Cardiac septum (tissue), 1 donor: ENCODE measurements around the gene TMEM59. TPM values are rescaled to one million over a fixed set of nuclear protein-coding genes. Genes with fewer than 3 reads are reported as not detected.
"Not testable (repeated sequence)": the region's sequence is repeated elsewhere in the genome, so short reads cannot be mapped to it uniquely, and the experiment has no call there.

ENCODE experiments used
- DNase-seq: peaks from one replicate; pipeline ENCODE4 v3.0.0-alpha.2; 2020; ENCODE audit warnings: low spot score
- intact Hi-C: fragments of 100-400 bp; cut with DNase I; formaldehyde crosslinking; loops from one replicate; pipeline ENCODE4 v1.14.0; 2022
- total RNA-seq: library from RNA; stranded (reverse); fragmentation: NEBNext Ultra II Directional; extraction: Animal tissue kit (Norgen Biotek cat#: 25700); gene quantifications from one replicate; pipeline ENCODE4 v1.2.1, GENCODE V29; 2021
- donor health status: DM: no; HTN: no; CAD: no.

The TMEM59 gene
- total RNA-seq, 1 donor from 2014 or later, result 289 TPM

DNA sequence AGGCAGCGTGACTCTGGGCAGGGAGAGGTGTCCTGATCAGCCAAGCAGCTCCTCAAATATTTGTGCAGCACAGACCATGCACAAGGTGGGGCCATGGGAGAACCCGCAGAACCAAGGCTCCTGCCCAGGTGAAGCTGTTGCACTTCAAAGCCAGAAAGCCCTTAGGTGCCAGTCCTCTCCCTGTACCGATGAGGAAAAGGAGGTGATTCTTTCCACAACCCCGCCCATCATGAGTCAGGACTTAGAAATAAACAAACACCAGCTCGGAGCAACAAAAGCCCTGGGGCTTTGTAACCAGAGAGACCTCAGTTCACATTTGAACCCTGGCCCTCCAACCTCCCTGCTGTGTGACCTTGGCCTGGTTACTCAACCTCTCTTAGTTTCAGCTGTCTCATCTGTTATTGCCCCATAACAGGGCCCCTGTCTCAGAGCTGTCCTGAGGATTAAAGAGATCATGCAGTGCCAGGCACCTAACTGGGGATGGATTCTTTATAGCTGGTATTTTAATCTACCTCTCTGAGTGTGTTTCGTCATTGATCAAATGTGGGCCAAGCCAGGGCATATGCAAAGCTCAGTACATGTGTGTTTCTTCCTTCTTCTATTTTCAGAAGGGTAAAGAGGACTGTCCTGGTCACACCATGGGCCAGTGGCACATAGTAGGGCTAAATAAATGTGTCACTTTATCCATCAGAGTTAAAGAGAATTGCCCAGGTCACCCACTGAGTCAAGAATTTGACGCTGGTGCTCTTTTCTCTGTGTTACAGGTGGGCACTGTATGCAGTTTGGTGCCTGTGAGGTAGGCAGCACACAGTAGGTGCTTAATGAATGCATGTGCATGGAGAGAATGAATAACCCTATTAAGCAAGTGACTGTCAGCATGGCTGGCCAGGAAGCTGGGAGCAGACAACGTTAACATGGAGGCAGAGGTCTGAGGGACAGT lies 36.4 kb downstream of the TMEM59 start:
- intact Hi-C loops, result no loop called here
- DNase-seq, result no peak

GRCh38 chr1:54014009-54014629 lies 38.9 kb downstream of the TMEM59 start:
- DNase-seq, result no peak
- intact Hi-C loops, result no loop called here

DNA sequence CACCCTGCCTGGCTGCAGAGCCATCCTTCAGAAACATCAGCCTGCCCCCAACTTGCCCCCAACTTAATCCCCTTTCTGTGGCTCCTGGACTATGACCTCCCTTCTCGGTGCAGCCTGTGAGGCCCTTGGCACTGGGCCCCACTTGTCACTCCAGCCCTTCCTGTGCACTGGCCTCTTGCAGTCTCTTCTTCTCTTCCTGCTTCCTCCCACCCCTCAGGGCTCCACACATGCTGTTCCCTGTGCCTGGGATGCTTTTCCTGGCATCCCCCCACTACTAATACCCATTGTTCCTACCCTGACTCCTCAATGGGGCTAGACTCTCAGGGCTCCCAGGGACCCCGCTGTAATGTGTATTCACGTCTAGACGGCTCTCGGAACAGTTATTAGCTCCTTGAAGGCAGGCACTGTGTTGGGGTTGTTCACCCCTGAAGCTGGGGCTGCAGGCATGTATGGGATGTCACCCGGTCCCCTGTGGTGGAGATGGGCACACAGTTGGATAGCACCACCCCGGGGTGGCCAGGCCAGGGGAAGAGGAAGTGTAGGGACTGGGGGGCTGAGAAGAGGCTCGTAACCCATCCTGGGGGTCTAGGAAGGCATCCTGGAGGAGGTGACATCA lies 39.5 kb downstream of the TMEM59 start:
- DNase-seq, result no peak
- intact Hi-C loops, result no loop called here

DNA sequence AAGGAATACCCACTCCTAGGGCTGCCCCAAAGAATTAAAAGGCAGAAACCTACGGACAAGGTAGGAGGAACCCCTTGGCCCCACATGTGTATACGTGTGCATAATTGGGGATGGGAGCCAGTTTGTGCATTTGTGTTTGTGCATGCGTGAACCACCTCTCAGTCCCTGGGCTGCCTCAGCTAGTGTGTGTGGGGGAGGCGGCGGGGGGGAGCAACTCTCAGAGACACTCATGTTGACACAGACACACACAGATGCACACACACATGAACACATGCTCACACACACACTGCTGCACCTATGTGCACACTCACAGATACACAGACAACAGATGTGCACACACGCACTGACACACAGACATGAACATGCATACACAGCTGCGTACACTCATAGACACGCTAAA lies 40.1 kb downstream of the TMEM59 start:
- intact Hi-C loops, result no loop called here
- DNase-seq, result no peak

GRCh38 chr1:54012008-54012325 lies 41.0 kb downstream of the TMEM59 start:
- intact Hi-C loops, result no loop called here
- DNase-seq, result no peak

DNA sequence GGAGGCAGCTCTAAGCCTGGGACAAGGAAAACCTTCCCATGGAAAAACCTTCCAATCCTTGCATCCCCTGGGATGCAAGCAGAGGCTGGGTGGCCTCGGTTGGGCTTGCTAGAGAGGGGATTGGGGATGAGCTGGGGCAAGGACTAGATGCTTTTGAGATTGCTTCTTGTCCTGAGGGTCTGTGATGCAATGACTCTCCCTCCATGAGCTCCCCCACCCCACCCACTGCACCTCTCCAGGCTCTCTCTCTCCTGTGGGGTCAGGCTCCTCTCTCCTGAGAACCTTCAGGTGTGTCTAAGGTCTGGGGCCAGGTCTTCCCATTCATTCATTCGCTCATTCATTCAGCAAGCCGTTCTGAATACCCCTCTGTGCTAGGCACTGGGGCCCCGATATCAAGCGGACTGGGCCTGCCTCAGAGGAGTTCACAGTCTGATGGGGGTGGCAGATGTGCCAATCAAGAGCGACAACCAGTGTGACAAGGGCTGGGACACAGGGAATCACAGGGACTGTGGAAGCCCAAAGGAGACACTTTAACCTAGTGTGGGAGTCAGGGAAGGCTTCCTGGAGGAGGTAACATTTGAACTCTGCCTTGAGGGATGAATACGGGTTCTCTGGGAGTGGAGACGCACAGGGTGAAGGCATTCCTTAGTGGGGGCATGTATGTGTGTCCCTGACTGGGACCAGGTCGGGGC lies 41.5 kb downstream of the TMEM59 start:
- no peak for DNase-seq
- intact Hi-C loops, result no loop called here

- no peak for DNase-seq
- intact Hi-C loops, result no loop called here
Measured at GRCh38 chr1:54010415-54011117, 42.4 kb downstream of the TMEM59 start.

GRCh38 chr1:54009406-54009805 lies 43.6 kb downstream of the TMEM59 start:
- no peak for DNase-seq
- intact Hi-C loops, result no loop called here

DNA sequence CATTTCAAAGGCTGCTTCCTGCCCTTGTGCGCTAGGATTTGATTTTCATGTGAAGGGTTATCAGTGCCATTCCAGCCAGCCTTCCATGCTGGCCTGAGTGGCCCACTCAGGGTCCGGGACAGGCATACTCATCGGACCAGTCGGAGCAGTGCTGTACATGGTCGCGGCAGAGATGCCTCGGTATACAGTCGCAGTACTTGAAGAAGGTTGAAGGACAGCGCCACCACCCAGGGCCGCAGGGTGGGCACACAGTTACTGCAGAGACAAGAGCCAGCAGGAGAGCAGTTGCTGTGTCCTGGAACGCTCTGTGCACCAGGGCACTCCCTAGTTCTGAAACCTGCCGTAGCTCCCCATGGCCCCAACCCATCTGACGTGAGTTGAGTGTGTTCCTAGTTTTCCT lies 44.1 kb downstream of the TMEM59 start:
- intact Hi-C loops, result no loop called here
- DNase-seq, result no peak

DNA sequence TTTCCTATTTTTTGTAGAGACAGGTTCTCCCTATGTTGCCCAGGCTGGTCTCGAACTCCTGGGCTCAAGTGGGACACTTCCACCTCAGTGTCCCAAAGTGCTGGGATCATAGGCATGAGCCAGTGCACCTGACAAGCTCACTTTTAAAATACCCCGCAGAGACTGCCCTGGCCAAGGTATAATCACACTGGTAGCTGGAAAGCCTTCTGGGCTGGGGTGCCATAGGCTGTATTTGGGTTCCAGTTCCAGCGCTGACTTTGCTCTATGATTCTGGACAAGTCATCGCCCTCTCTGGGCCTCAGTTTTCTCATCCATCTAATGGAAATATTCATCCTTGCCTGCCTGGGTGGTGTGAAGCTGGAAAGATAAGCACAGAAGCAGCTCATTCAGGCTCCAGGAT lies 45.4 kb downstream of the TMEM59 start:
- DNase-seq, result no peak
- intact Hi-C loops, result no loop called here

DNA sequence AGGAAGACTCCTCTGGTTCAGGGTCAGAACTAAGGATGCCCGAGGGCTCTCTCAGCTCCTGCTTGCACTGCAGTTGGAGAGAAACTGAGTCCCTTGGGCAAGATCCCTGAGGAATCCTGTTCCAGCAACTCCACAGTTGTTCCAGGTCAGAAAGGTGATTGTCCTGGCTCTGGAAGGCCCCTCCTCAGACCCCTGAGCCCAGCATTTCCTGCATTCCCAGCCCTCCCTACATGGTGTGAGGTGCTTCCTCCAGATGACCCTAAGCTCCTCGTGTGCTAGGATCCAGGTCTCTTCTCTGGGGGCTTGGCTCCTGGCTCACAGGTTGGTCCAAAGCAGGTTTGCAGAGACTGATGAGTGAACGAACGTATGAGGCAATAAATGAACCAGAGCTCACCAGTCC lies 46.5 kb downstream of the TMEM59 start:
- no peak for DNase-seq
- intact Hi-C loops, result no loop called here

- no peak for DNase-seq
Measured at GRCh38 chr1:54004481-54005049, 48.4 kb downstream of the TMEM59 start.

DNA sequence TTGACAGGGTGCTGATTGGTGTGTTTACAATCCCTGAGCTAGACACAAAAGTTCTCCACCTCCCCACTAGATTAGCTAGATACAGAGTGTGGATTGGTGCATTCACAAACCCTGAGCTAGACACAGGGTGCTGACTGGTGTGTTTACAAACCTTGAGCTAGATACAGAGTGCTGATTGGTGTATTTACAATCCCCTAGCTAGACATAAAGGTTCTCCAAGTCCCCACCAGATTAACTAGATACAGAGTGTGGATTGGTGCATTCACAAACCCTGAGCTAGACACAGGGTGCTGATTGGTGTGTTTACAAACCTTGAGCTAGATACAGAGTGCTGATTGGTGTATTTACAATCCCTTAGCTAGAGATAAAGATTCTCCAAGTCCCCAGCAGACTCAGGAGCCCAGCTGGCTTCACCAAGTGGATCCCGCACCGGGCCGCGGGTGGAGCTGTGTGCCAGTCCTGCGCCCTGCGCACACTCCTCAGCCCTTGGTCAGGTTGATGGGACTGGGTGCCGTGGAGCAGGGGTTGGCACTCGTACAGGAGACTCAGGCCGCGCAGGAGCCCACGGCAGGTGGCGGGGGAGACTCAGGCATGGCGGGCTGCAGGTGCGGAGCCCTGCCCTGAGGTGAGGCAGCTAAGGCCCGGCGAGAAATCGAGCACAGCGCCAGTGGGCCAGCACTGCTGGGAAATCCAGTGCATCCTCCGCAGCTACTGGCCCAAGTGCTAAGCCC lies 49.1 kb downstream of the TMEM59 start:
- DNase-seq, intact Hi-C loops: not testable (repeated sequence)

More at GRCh38 chr1:54004481-54005049, 48.4 kb downstream of the TMEM59 start:
- intact Hi-C loops, result no loop called here

- intact Hi-C loops, result no loop called here
Measured at GRCh38 chr1:54003249-54003646, 49.8 kb downstream of the TMEM59 start.

GRCh38 chr1:54002544-54003248 lies 50.3 kb downstream of the TMEM59 start:
- DNase-seq, result no peak
- intact Hi-C loops, result no loop called here

More at GRCh38 chr1:54003249-54003646, 49.8 kb downstream of the TMEM59 start:
- DNase-seq, result no peak

DNA sequence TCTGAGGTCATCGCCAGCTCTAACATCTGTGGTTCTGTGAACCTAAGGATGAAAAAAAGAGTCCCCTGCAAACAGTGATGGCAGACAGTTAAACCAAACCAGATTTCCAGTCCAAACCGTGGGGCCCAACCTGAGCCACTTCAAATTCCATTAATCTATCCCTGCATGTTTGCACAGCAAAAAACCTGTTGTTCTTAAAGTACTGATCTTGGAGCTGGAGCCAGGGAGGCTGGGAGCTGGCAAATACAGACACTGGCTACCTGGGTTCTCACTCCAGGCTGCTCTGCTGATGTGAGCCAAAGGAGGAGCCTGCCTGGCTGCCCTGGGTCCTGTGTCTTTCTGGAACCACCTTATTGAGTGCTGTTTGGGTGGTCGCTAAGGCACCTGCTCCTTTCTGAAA lies 51.4 kb downstream of the TMEM59 start:
- intact Hi-C loops, result no loop called here
- no peak for DNase-seq

GRCh38 chr1:53999920-54000319 lies 53.1 kb downstream of the TMEM59 start:
- intact Hi-C loops, result no loop called here
- no peak for DNase-seq

DNA sequence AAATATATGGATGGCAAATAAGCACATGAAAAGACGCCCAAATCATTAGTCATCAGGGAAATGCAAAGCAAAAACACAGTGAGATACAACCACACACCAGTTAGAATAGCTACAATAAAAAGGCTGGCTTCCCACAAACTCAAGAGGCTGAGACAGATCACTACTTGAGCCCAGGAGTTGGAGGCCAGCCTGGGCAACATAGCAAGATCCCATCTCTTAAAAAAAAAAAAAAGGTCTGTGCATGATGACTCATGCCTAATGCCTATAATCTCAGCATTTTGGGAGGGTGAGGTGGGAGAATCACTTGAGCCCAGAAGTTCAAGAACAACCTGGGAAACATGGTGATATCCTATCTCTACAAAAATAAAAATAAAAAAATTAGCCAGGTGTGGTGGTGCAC lies 54.8 kb downstream of the TMEM59 start:
- intact Hi-C loops, result no loop called here
- DNase-seq, result no peak
